ENCODE data around the gene SERPINA1. TPM values are rescaled to one million over a fixed set of nuclear protein-coding genes. Genes with fewer than 3 reads are reported as not detected.

Gene SERPINA1
- total and polyA plus RNA-seq, 10 of the 15 experiments (the other 5 are each of a cell fraction or from before 2014, with no cell fraction given) = 0.16 to 6.6 (median 0.53) TPM

DNA sequence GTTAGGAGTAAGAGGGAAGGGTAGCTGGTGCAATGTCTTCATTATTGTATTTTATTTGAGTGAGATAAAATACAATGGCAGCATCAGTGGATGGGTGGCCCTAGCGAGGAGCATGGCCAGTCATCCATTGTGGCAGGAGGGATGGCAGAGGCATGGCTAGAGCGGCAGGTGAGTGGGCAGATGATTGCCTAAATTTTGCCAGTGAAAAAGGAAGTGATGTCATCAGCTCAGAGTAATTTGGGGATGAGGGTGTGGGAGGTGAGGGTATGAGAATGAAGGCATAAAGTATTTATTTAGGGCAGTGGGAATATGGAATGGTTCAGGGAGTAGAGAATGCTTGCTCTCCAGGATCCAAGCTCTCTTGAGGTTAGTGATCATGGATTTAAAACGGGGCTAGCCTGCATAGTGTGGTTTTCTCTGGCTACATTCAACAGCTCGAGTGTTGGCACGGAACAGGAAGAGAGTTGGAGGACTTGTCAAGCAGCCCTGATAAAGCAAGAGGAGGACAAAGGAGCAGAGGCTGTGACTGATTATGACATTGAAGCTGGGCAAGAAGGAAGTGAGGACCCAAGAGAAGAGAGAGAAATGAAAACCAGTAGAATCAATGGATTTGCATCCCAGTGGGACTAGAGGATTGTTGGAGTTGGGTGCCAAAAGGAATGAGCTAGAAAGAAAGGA is 46.6 kb downstream of the SERPINA1 start:
- no peak for TF ChIP-seq MTA2 (IDR thresholded peaks at IDR 0.05; ENCODE audit: low read depth)
- TF ChIP-seq MXI1 (IDR thresholded peaks at IDR 0.05; ENCODE audit: low read depth, low read length) = no peak
- no peak for TF ChIP-seq HDAC2 (IDR thresholded peaks at IDR 0.05)
- TF ChIP-seq TCF7 (IDR thresholded peaks at IDR 0.05; ENCODE audit: borderline replicate concordance) = no peak
- TF ChIP-seq, protein P1, sequence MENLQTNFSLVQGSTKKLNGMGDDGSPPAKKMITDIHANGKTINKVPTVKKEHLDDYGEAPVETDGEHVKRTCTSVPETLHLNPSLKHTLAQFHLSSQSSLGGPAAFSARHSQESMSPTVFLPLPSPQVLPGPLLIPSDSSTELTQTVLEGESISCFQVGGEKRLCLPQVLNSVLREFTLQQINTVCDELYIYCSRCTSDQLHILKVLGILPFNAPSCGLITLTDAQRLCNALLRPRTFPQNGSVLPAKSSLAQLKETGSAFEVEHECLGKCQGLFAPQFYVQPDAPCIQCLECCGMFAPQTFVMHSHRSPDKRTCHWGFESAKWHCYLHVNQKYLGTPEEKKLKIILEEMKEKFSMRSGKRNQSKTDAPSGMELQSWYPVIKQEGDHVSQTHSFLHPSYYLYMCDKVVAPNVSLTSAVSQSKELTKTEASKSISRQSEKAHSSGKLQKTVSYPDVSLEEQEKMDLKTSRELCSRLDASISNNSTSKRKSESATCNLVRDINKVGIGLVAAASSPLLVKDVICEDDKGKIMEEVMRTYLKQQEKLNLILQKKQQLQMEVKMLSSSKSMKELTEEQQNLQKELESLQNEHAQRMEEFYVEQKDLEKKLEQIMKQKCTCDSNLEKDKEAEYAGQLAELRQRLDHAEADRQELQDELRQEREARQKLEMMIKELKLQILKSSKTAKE (IDR thresholded peaks at IDR 0.05; ENCODE audit: low read depth, poor library complexity, severe bottlenecking) = no peak
- no peak for TF ChIP-seq E2F4 (IDR thresholded peaks at IDR 0.05; ENCODE audit: low read depth, low read length)
- TF ChIP-seq CUX1 (IDR thresholded peaks at IDR 0.05; ENCODE audit: insufficient replicate concordance, low read depth, low read length) = no peak
- no peak for TF ChIP-seq HCFC1 (IDR thresholded peaks at IDR 0.05; ENCODE audit: low read length)
- no peak for TF ChIP-seq SP1 (IDR thresholded peaks at IDR 0.05; ENCODE audit: low read depth, low read length)
- no peak overlapping the region for H3K4me2 ChIP-seq (ENCODE audit: control insufficient read depth, insufficient read depth)
- CTCF ChIA-PET = no interaction called here
- H3K27me3 ChIP-seq (replicated peaks in 1 of 2; ENCODE audit: control insufficient read depth in 2 of 2, insufficient read depth in 2 of 2, low read length in 1 of 2) = no peaks in the 10 kb centered on the region
- DNase-seq (ENCODE audit: low read depth, low spot score) (no peak), ATAC-seq (no peak), FAIRE-seq (no peak)
- SMC1A ChIA-PET (ENCODE audit: uncharacterized antibody, unreplicated experiment) = no interaction called here
- no peaks in the 10 kb centered on the region for H4K20me1 ChIP-seq (ENCODE audit: control insufficient read depth, insufficient read depth)
- RAD21 ChIA-PET (ENCODE audit: unreplicated experiment) = no interaction called here
- H3K79me2 ChIP-seq (ENCODE audit: control insufficient read depth, insufficient read depth, low read length) = no peaks in the 10 kb centered on the region
- no peak overlapping the region for H3K27ac ChIP-seq (ENCODE audit: control insufficient read depth, insufficient read depth)
- 2% methylated on average over 5 of the region's 5 CpGs for WGBS (ENCODE audit: insufficient coverage, insufficient replicate concordance, low lambda C conversion rate, missing lambda C conversion rate)
- H3K9ac ChIP-seq (ENCODE audit: control insufficient read depth, insufficient read depth, low read length) = no peak overlapping the region
- POLR2A ChIA-PET = no interaction called here
- BruUV-seq (replicated peaks) = no TSS peak
- in situ Hi-C loops (cut with MboI) (no loop called here), intact Hi-C loops (cut with micrococcal nuclease; ENCODE audit: unreplicated experiment) (no loop called here)
- peaks cover 7% of the 10 kb centered on the region for H3K9me3 ChIP-seq (replicated peaks; ENCODE audit: control insufficient read depth, insufficient read depth, low read length)
- H3K4me3 ChIP-seq = no peak overlapping the region
- no peaks in the 10 kb centered on the region for H3K36me3 ChIP-seq (ENCODE audit: control insufficient read depth in 2 of 2, insufficient read depth in 2 of 2, low read length in 1 of 2)
- peaks cover 14% of the 10 kb centered on the region for H3K4me1 ChIP-seq (ENCODE audit: control insufficient read depth, insufficient read depth, low read length)
- peak overlapping the region; percentile 43 for H2AFZ ChIP-seq (ENCODE audit: control insufficient read depth, low read depth, low read length)
